ENCODE measurements around the gene CHPT1.

The CHPT1 gene

GRCh38 chr12:101763246-101763931 lies 65.9 kb downstream of the CHPT1 start:
- no peak for DNase-seq (ENCODE audit: extremely low read depth, low read depth)
- no peak for TF ChIP-seq CTCF (IDR thresholded peaks at IDR 0.05; ENCODE audit: low read depth, low read length)

DNA sequence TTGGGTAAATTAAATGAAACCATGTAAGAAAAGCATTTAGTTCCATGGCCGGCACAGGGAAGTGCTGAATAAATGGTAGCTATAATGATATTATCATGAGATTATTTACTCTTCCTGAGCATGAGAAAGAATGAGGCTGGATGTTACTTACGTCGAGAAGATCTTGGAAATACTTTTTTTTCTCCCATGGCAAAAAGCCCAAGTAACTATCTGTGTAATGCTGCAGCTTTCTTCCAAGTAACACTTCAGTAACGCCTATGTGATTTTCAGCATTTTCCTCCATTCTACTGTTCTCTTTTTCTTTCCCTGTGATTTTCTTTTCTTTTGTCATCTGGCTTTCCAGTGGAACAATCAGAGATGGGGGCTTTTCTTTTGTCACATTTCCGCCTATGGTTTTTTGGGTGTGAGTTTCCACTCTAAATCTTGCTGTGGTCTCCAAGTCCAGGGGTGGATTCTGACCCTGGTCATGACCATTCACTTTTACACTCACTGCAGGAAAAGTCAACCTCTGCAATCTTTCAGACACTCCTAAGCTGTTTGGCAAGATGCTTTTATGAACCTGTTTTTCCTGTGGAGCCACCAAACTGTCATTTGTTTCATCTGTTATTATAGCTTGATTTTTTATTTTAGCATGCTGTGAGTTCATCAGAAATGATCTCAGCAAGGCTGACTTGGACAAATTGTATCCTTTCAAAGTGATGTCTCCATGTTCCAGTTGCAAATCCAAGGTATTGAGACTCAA lies 66.8 kb downstream of the CHPT1 start:
- no peak for TF ChIP-seq CTCF (IDR thresholded peaks at IDR 0.05; ENCODE audit: low read depth, low read length)
- DNase-seq (ENCODE audit: extremely low read depth, low read depth): no peak

GRCh38 chr12:101767537-101767936 lies 70.1 kb downstream of the CHPT1 start:
- DNase-seq (ENCODE audit: extremely low read depth, low read depth): no peak
- TF ChIP-seq CTCF (IDR thresholded peaks at IDR 0.05; ENCODE audit: low read depth, low read length): no peak

DNA sequence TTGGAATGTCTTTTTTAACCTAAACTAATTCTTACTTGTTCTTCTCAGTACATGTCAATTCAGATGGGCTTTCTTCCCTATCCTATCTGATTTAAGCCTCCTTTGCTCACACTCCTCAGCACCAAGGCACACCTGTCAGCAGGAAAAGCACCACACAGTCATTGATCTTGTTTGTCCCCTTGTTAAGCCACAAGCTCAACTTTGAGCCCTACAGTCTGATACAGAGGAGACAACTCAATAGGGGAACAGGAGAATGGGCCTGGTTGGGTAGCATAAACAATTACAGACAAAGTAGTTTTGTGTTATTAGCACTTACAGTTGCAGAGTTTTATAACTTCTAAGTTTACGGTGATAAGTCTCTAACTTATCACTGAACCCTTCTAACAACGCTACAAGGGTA lies 71.3 kb downstream of the CHPT1 start:
- no peak for DNase-seq (ENCODE audit: extremely low read depth, low read depth)
- TF ChIP-seq CTCF (IDR thresholded peaks at IDR 0.05; ENCODE audit: low read depth, low read length): no peak

- no peak for DNase-seq (ENCODE audit: extremely low read depth, low read depth)
- no peak for TF ChIP-seq CTCF (IDR thresholded peaks at IDR 0.05; ENCODE audit: low read depth, low read length)
Observed at GRCh38 chr12:101769865-101770264, 72.4 kb downstream of the CHPT1 start.

- no peak for TF ChIP-seq CTCF (IDR thresholded peaks at IDR 0.05; ENCODE audit: low read depth, low read length)
- DNase-seq (ENCODE audit: extremely low read depth, low read depth): no peak
Observed at GRCh38 chr12:101772012-101772775, 74.8 kb downstream of the CHPT1 start.
